NCI-H1694 treated with DMSO at 0.1 percent for 48 hours (cell line): ENCODE results near the gene NSF.
"Not testable (repeated sequence)": the region's sequence is repeated elsewhere in the genome, so short reads cannot be mapped to it uniquely, and the experiment has no call there.

Experiments used
- DNase-seq: peaks from one replicate; lab custom pipeline; 2025; lab: John Stamatoyannopoulos, UW

NSF gene

GRCh38 chr17:46628753-46629436, 38.4 kb downstream of the NSF start:
- not testable (repeated sequence) for DNase-seq

GRCh38 chr17:46632146-46632545, 41.7 kb downstream of the NSF start:
- DNase-seq = not testable (repeated sequence)

- DNase-seq = not testable (repeated sequence)
Observed at GRCh38 chr17:46634844-46635243, 44.4 kb downstream of the NSF start.

GRCh38 chr17:46641861-46642656, 51.6 kb downstream of the NSF start:
- DNase-seq = not testable (repeated sequence)

- not testable (repeated sequence) for DNase-seq
Observed at GRCh38 chr17:46647251-46647650, 56.8 kb downstream of the NSF start.

- not testable (repeated sequence) for DNase-seq
Observed at GRCh38 chr17:46647688-46648278, 57.3 kb downstream of the NSF start.

- not testable (repeated sequence) for DNase-seq
Observed at GRCh38 chr17:46649246-46649645, 58.8 kb downstream of the NSF start.

GRCh38 chr17:46652024-46652643, 61.7 kb downstream of the NSF start:
- DNase-seq = not testable (repeated sequence)

- not testable (repeated sequence) for DNase-seq
Observed at GRCh38 chr17:46658235-46658634, 67.8 kb downstream of the NSF start.

GRCh38 chr17:46659702-46660101, 69.2 kb downstream of the NSF start:
- not testable (repeated sequence) for DNase-seq

GRCh38 chr17:46663123-46663522, 72.7 kb downstream of the NSF start:
- not testable (repeated sequence) for DNase-seq

- DNase-seq = not testable (repeated sequence)
Observed at GRCh38 chr17:46663552-46663951, 73.1 kb downstream of the NSF start.

GRCh38 chr17:46665969-46666368, 75.5 kb downstream of the NSF start:
- not testable (repeated sequence) for DNase-seq

GRCh38 chr17:46670789-46671188, 80.3 kb downstream of the NSF start:
- DNase-seq = not testable (repeated sequence)

- DNase-seq = not testable (repeated sequence)
Observed at GRCh38 chr17:46672777-46673176, 82.3 kb downstream of the NSF start.

- DNase-seq = not testable (repeated sequence)
Observed at GRCh38 chr17:46677819-46678218, 87.3 kb downstream of the NSF start.

- not testable (repeated sequence) for DNase-seq
Observed at GRCh38 chr17:46683653-46684052, 93.2 kb downstream of the NSF start.

- not testable (repeated sequence) for DNase-seq
Observed at GRCh38 chr17:46685284-46685683, 94.8 kb downstream of the NSF start.

GRCh38 chr17:46692196-46692595, 101.7 kb downstream of the NSF start:
- DNase-seq = not testable (repeated sequence)

GRCh38 chr17:46693283-46693682, 102.8 kb downstream of the NSF start:
- not testable (repeated sequence) for DNase-seq

GRCh38 chr17:46696522-46696921, 106.1 kb downstream of the NSF start:
- not testable (repeated sequence) for DNase-seq

- DNase-seq = not testable (repeated sequence)
Observed at GRCh38 chr17:46699014-46699413, 108.5 kb downstream of the NSF start.
